ENCODE data around the gene SUMO4.

SUMO4 gene

GRCh38 chr6:149392093-149392492 is 8.0 kb upstream of the SUMO4 start:
- H3K27me3 Mint-ChIP-seq (ENCODE audit: low read depth): no peaks in the 10 kb centered on the region
- peaks cover 4% of the 10 kb centered on the region for H3K9me3 Mint-ChIP-seq
- H3K4me1 Mint-ChIP-seq: no peaks in the 10 kb centered on the region
- TF ChIP-seq CTCF (IDR thresholded peaks at IDR 0.05; ENCODE audit: unreplicated experiment in 3 of 3): no peak
- no peak overlapping the region for H3K27ac Mint-ChIP-seq
- H3K4me3 Mint-ChIP-seq: no peak overlapping the region
- H3K36me3 Mint-ChIP-seq (ENCODE audit: low read depth): peaks cover 71% of the 10 kb centered on the region

GRCh38 chr6:149392535-149392934 is 7.5 kb upstream of the SUMO4 start:
- peaks cover 6% of the 10 kb centered on the region for H3K9me3 Mint-ChIP-seq
- H3K36me3 Mint-ChIP-seq (ENCODE audit: low read depth): peaks cover 73% of the 10 kb centered on the region
- H3K27me3 Mint-ChIP-seq (ENCODE audit: low read depth): no peaks in the 10 kb centered on the region
- no peak for TF ChIP-seq CTCF (IDR thresholded peaks at IDR 0.05; ENCODE audit: unreplicated experiment in 3 of 3)
- H3K27ac Mint-ChIP-seq: no peak overlapping the region
- no peak overlapping the region for H3K4me3 Mint-ChIP-seq
- H3K4me1 Mint-ChIP-seq: no peaks in the 10 kb centered on the region

GRCh38 chr6:149393002-149393679 is 6.9 kb upstream of the SUMO4 start:
- Mint-ChIP-seq H3K9me3 (peaks cover 8% of the 10 kb centered on the region), H3K27ac (no peak overlapping the region), H3K4me3 (no peak overlapping the region), H3K36me3 (ENCODE audit: low read depth) (peaks cover 75% of the 10 kb centered on the region), H3K4me1 (no peaks in the 10 kb centered on the region), H3K27me3 (ENCODE audit: low read depth) (no peaks in the 10 kb centered on the region)
- no peak for TF ChIP-seq CTCF (IDR thresholded peaks at IDR 0.05; ENCODE audit: unreplicated experiment in 3 of 3)

- H3K36me3 Mint-ChIP-seq (ENCODE audit: low read depth): peaks cover 84% of the 10 kb centered on the region
Measured at GRCh38 chr6:149395185-149395584, 4.9 kb upstream of the SUMO4 start.

GRCh38 chr6:149397384-149397783 is 2.7 kb upstream of the SUMO4 start:
- Mint-ChIP-seq H3K4me3 (no peak overlapping the region), H3K4me1 (no peaks in the 10 kb centered on the region), H3K9me3 (peaks cover 8% of the 10 kb centered on the region), H3K27ac (no peak overlapping the region), H3K27me3 (ENCODE audit: low read depth) (no peaks in the 10 kb centered on the region), H3K36me3 (ENCODE audit: low read depth) (peaks cover 86% of the 10 kb centered on the region)
- TF ChIP-seq CTCF (IDR thresholded peaks at IDR 0.05; ENCODE audit: unreplicated experiment in 3 of 3): no peak

More at GRCh38 chr6:149395185-149395584, 4.9 kb upstream of the SUMO4 start:
- H3K4me1 Mint-ChIP-seq: no peaks in the 10 kb centered on the region
- H3K27ac Mint-ChIP-seq: no peak overlapping the region
- no peak for TF ChIP-seq CTCF (IDR thresholded peaks at IDR 0.05; ENCODE audit: unreplicated experiment in 3 of 3)
- H3K9me3 Mint-ChIP-seq: peaks cover 8% of the 10 kb centered on the region
- no peaks in the 10 kb centered on the region for H3K27me3 Mint-ChIP-seq (ENCODE audit: low read depth)
- no peak overlapping the region for H3K4me3 Mint-ChIP-seq

- no peak for TF ChIP-seq CTCF (IDR thresholded peaks at IDR 0.05; ENCODE audit: unreplicated experiment in 3 of 3)
- H3K27ac Mint-ChIP-seq: no peak overlapping the region
- H3K36me3 Mint-ChIP-seq (ENCODE audit: low read depth): peaks cover 68% of the 10 kb centered on the region
- H3K27me3 Mint-ChIP-seq (ENCODE audit: low read depth): no peaks in the 10 kb centered on the region
- no peak overlapping the region for H3K4me3 Mint-ChIP-seq
- H3K9me3 Mint-ChIP-seq: no peaks in the 10 kb centered on the region
- no peaks in the 10 kb centered on the region for H3K4me1 Mint-ChIP-seq
Measured at GRCh38 chr6:149403534-149403933, 3.5 kb downstream of the SUMO4 start.
